K562 (cell line): ENCODE results near the gene FCGR3A. TPM values are rescaled to one million over a fixed set of nuclear protein-coding genes. Genes with fewer than 3 reads are reported as not detected.
"Not testable (repeated sequence)": the region's sequence is repeated elsewhere in the genome, so short reads cannot be mapped to it uniquely, and the experiment has no call there.

Experiments used
- ATAC-seq: fragments of 200-7000 bp; cut with Tn5 transposase; 3 replicates; pipeline ENCODE4 v1.9.1; 2020; ENCODE audit warnings: moderate library complexity
- BruUV-seq: library from RNA; stranded (reverse); fragments of 400-500 nt; replicated peaks from 2 replicates; lab custom pipeline; 2021; lab: Mats Ljungman, UMichigan
- CTCF ChIA-PET: fragments of 300-600 bp; formaldehyde crosslinking; extraction: SDS; loops from one replicate; lab custom pipeline; 2021; ENCODE audit warnings: low intra/inter-chr PET ratio; lab: Yijun Ruan, JAX
- POLR2A ChIA-PET: fragments of 300-600, 350-650 bp; sonication (Branson Sonifier 250); formaldehyde crosslinking; extraction: SDS; loops from one replicate; lab custom pipeline; 2021; ENCODE audit warnings: antibody characterized with exemption, inconsistent platforms; lab: Yijun Ruan, JAX
- DNase-seq, 4 experiments: peaks; one replicate each; pipeline versions ENCODE4 v3.0.0 to v3.0.0-alpha.2; 2011 to 2018; ENCODE audit warnings: low spot score in 3 of 4, mixed read lengths in 3 of 4; ENCODE audit errors: extremely low read depth in 1 of 4
- FAIRE-seq: peaks from 2 replicates; lab custom pipeline; 2011; peaks lifted over from hg19 to GRCh38; lab: Jason Lieb, UNC
- H2AFZ ChIP-seq: 2 replicates; pipeline ENCODE4 v1.6.0; 2011; ENCODE audit warnings: low read depth, low read length, control low read depth, inconsistent platforms
- H3K27ac ChIP-seq: fragments of 200-600 bp; 3 replicates; pipeline ENCODE4 v1.8.0; 2011; ENCODE audit warnings: low read depth, mild to moderate bottlenecking, control low read depth, inconsistent platforms, low read length, moderate library complexity, mixed read lengths; ENCODE audit errors: extremely low read depth
- H3K27me3 ChIP-seq, 2 experiments: fragments of 300-600 bp in 1 of 2; 2 replicates in 1 of 2; 3 replicates in 1 of 2; pipeline versions ENCODE4 v1.6.0 to v1.8.0; 2011; ENCODE audit warnings: inconsistent platforms in 2 of 2, low read length in 2 of 2, mild to moderate bottlenecking in 1 of 2, mixed read lengths in 1 of 2, moderate library complexity in 1 of 2; ENCODE audit not compliant: control insufficient read depth in 2 of 2, insufficient read depth in 2 of 2
- H3K36me3 ChIP-seq: fragments of 300-600 bp; 3 replicates; pipeline ENCODE4 v1.8.0; 2011; ENCODE audit warnings: mild to moderate bottlenecking, low read length, inconsistent platforms; ENCODE audit not compliant: control insufficient read depth, insufficient read depth
- H3K4me1 ChIP-seq, 2 experiments: fragments of 200-600 bp in 1 of 2; replicated peaks in 1 of 2; 2 replicates in 1 of 2; 3 replicates in 1 of 2; pipeline versions ENCODE4 v1.5.1 to v1.8.0; 2011; ENCODE audit warnings: inconsistent platforms in 2 of 2, low read length in 2 of 2, mild to moderate bottlenecking in 1 of 2, mixed read lengths in 1 of 2, moderate library complexity in 1 of 2; ENCODE audit not compliant: control insufficient read depth in 2 of 2, insufficient read depth in 2 of 2
- H3K4me2 ChIP-seq: 2 replicates; pipeline ENCODE4 v1.6.1; 2011; ENCODE audit warnings: low read length, control low read depth, inconsistent platforms, mixed read lengths; ENCODE audit not compliant: insufficient read depth
- H3K4me3 ChIP-seq: fragments of 200-600 bp; sonication (generic), shearing (Covaris generic); 2 replicates; pipeline ENCODE4 v1.5.1; 2016; ENCODE audit warnings: control low read depth, inconsistent platforms
- H3K79me2 ChIP-seq: fragments of 200-600 bp; 3 replicates; pipeline ENCODE4 v1.8.0; 2011; ENCODE audit warnings: low read length, inconsistent platforms; ENCODE audit not compliant: control insufficient read depth, insufficient read depth
- H3K9ac ChIP-seq, 2 experiments: 2 replicates each; pipeline versions ENCODE4 v1.6.0 to v1.6.1; 2011; ENCODE audit warnings: low read depth in 2 of 2, low read length in 2 of 2, control low read depth in 1 of 2, inconsistent platforms in 1 of 2, mild to moderate bottlenecking in 1 of 2, mixed read lengths in 1 of 2; ENCODE audit not compliant: insufficient read depth in 1 of 2
- H3K9me1 ChIP-seq: one replicate; pipeline ENCODE4 v1.6.0; 2011; ENCODE audit warnings: inconsistent platforms, mild to moderate bottlenecking, low read length, moderate library complexity; ENCODE audit not compliant: control insufficient read depth, insufficient read depth
- H3K9me3 ChIP-seq: replicated peaks from 2 replicates; pipeline ENCODE4 v1.5.1; 2011; ENCODE audit warnings: low read depth, low read length, inconsistent platforms; ENCODE audit not compliant: control insufficient read depth, insufficient read depth
- H4K20me1 ChIP-seq: replicated peaks from 2 replicates; pipeline ENCODE4 v1.6.1; 2011; ENCODE audit warnings: low read length, inconsistent platforms, mixed read lengths; ENCODE audit not compliant: control insufficient read depth, insufficient read depth
- GTF2E2 ChIP-seq: fragments of 200-800 bp; sonication (Bioruptor generic); IDR thresholded peaks from 2 replicates; pipeline ENCODE4 v1.6.1; 2016; ENCODE audit warnings: missing genetic modification characterization, missing compliant biosample characterization
- JUND ChIP-seq, 2 experiments: IDR thresholded peaks; 2 replicates in 1 of 2; 3 replicates in 1 of 2; pipeline ENCODE4 v1.6.1; 2011; ENCODE audit warnings: borderline replicate concordance in 2 of 2, low read depth in 2 of 2, low read length in 2 of 2, improper control_type of control experiment in 1 of 2, missing biosample characterization in 1 of 2, missing genetic modification characterization in 1 of 2, missing genetic modification reagents in 1 of 2
- MEIS2 ChIP-seq: fragments of 450-650 bp; IDR thresholded peaks from 2 replicates; pipeline ENCODE4 v1.6.1; 2014; ENCODE audit warnings: mild to moderate bottlenecking; ENCODE audit not compliant: partially characterized antibody
- NFRKB ChIP-seq: fragments of 450-650 bp; IDR thresholded peaks from 2 replicates; pipeline ENCODE4 v1.6.1; 2016; ENCODE audit warnings: low read depth
- NR2C2 ChIP-seq, 2 experiments: fragments of 200-800 bp in 1 of 2; sonication (Bioruptor generic) in 1 of 2; sonication (generic) in 1 of 2; formaldehyde crosslinking in 1 of 2; IDR thresholded peaks; 2 replicates each; pipeline versions ENCODE4 v1.6.1 to v1.8.0; 2016 to 2022; ENCODE audit warnings: mild to moderate bottlenecking in 1 of 2, missing compliant biosample characterization in 1 of 2, missing genetic modification characterization in 1 of 2, missing genetic modification reagents in 1 of 2
- NR4A1 ChIP-seq, 2 experiments: fragments of 250-450 bp in 1 of 2; fragments of 450-650 bp in 1 of 2; sonication (Bioruptor Pico) in 1 of 2; IDR thresholded peaks; 2 replicates each; pipeline versions ENCODE4 v1.4.0 to v1.6.1; 2016 to 2020; ENCODE audit warnings: mild to moderate bottlenecking in 2 of 2, missing compliant biosample characterization in 1 of 2, missing genetic modification characterization in 1 of 2, moderate library complexity in 1 of 2
- TAL1 ChIP-seq: fragments of 450-650 bp; IDR thresholded peaks from 2 replicates; pipeline ENCODE4 v1.6.1; 2016; ENCODE audit warnings: mild to moderate bottlenecking
- ZNF395 ChIP-seq: fragments of 200-800 bp; sonication (Bioruptor generic); IDR thresholded peaks from 2 replicates; pipeline ENCODE4 v1.6.1; 2017; ENCODE audit warnings: missing genetic modification characterization, missing compliant biosample characterization
- ZNF584 ChIP-seq: fragments of 200-800 bp; sonication (Bioruptor generic); IDR thresholded peaks from 2 replicates; pipeline ENCODE4 v1.6.1; 2016; ENCODE audit warnings: low read depth, mild to moderate bottlenecking, missing genetic modification characterization, missing compliant biosample characterization
- ZNF589 ChIP-seq: fragments of 200-800 bp; sonication (Bioruptor generic); IDR thresholded peaks from 2 replicates; pipeline ENCODE4 v1.6.1; 2016; ENCODE audit warnings: low read depth, missing genetic modification characterization, missing compliant biosample characterization
- ZNF592 ChIP-seq: fragments of 450-650 bp; IDR thresholded peaks from 2 replicates; pipeline ENCODE4 v1.6.1; 2017; ENCODE audit warnings: antibody characterized with exemption, mild to moderate bottlenecking
- WGBS: fragments of 100-300 bp; shearing (Covaris generic); methylation state at CpG from one replicate; pipeline ENCODE4 v1.1.6; 2016; ENCODE audit warnings: low coverage, mixed read lengths; ENCODE audit not compliant: insufficient coverage; ENCODE audit errors: missing lambda C conversion rate; 5-methylcytosine and 5-hydroxymethylcytosine counted together
- in situ Hi-C: fragments of 300-500 bp; cut with MboI; formaldehyde crosslinking; loops from 4 replicates; pipeline ENCODE4 v1.15.0; 2018; ENCODE audit warnings: inconsistent platforms, mixed read lengths
- intact Hi-C: fragments of 100-400 bp; cut with micrococcal nuclease; formaldehyde crosslinking; loops from 2 replicates; pipeline ENCODE4 v1.14.2; 2022
- polyA plus RNA-seq, 8 experiments: library from polyadenylated mRNA; depleted of rRNA in 4 of 8; stranded (reverse) in 5 of 8; unstranded in 3 of 8; fragments of >200 nt; fragmentation: Nextera tagmentation in 2 of 8; fragmentation: Illumina TruSeq in 1 of 8; extraction: Ambion mirVana in 2 of 8; extraction: Trizol in 1 of 8; gene quantifications; 2 replicates each; pipeline versions ENCODE4 v1.2.1 to v1.2.3, GENCODE V29; 2011 to 2014; ENCODE audit warnings: inconsistent platforms in 1 of 8, missing spikeins in 1 of 8
- total RNA-seq, 7 experiments: library from RNA; depleted of rRNA in 6 of 7; stranded (reverse); fragments of >200 nt in 6 of 7; fragmentation: Illumina TruSeq in 2 of 7; extraction: Trizol in 2 of 7; gene quantifications; 2 replicates each; pipeline versions ENCODE4 v1.2.1 to v1.2.3, GENCODE V29; 2011 to 2021; ENCODE audit warnings: low replicate concordance in 1 of 7

Gene FCGR3A
- total and polyA plus RNA-seq, 9 of the 15 experiments (the other 6 are each of a cell fraction or from before 2014, with no cell fraction given) = 0.04 to 0.29 (median 0.14) TPM; not detected in 3

- peak overlapping the region; percentile 51 for H3K27ac ChIP-seq
- intact Hi-C loops; H3K9me1 ChIP-seq; BruUV-seq; POLR2A ChIA-PET; H3K27me3 ChIP-seq; H3K36me3 ChIP-seq; H3K79me2 ChIP-seq; H3K9me3 ChIP-seq; H3K4me3 ChIP-seq; H4K20me1 ChIP-seq; CTCF ChIA-PET; TF ChIP-seq NR4A1 (CRISPR knock-in tag; IDR thresholded peaks at IDR 0.05); NR2C2 (CRISPR knock-in tag; IDR thresholded peaks at IDR 0.05); JUND (IDR thresholded peaks at IDR 0.05; ENCODE audit: borderline replicate concordance, low read depth, low read length): not testable (repeated sequence)
- peak; percentile 60 for ATAC-seq
- peaks cover 3 to 22% of the 10 kb centered on the region in 2 experiments; a peak in 3 of 5 replicates for H3K4me1 ChIP-seq
- H3K9ac ChIP-seq = peak overlapping the region in 1 of 2 experiments; percentile 82; a peak in 1 of 4 replicates
- 0 out of 2 replicates have a peak overlapping the region, but pooled peaks have one; percentile 36 for H3K4me2 ChIP-seq
- peak; percentile 65 for FAIRE-seq
- DNase-seq = peak in 1 of 4 experiments; percentile 71
- H2AFZ ChIP-seq = peak overlapping the region; percentile 64; the same call in 1 of the 2 replicates
- in situ Hi-C loops = loop anchor here (5.0 kb wide), 1 partner anchor 80 kb away; no protein-coding TSS in a partner anchor
- 14% methylated on average over 4 of the region's 6 CpGs for WGBS
- TF ChIP-seq NR4A1 (tag; IDR thresholded peaks at IDR 0.05) = 0 out of 2 replicates have a peak, but pooled peaks have one; percentile 55
- TF ChIP-seq ZNF395 = peak; percentile 98
- TF ChIP-seq NFRKB = 0 out of 2 replicates have a peak, but pooled peaks have one; percentile 36
- 0 out of 2 replicates have a peak, but pooled peaks have one; percentile 38 for TF ChIP-seq GTF2E2
- peak; percentile 97 for TF ChIP-seq ZNF589 (CRISPR knock-in tag)
- peak; percentile 97 for TF ChIP-seq ZNF584 (CRISPR knock-in tag)
- TF ChIP-seq NR2C2 (tag; IDR thresholded peaks at IDR 0.05) = peak; percentile 61; the same call in 1 of the 2 replicates
- TF ChIP-seq JUND (tag; IDR thresholded peaks at IDR 0.05; ENCODE audit: borderline replicate concordance, low read depth, low read length) = peak; percentile 25; the same call in 1 of the 3 replicates
- peak; percentile 34 for TF ChIP-seq MEIS2
- TF ChIP-seq ZNF592 = peak; percentile 94
- peak; percentile 15; the same call in 1 of the 2 replicates for TF ChIP-seq TAL1
These were observed 8.2 kb upstream of the FCGR3A start for GRCh38 chr1:161557506-161558450.
